NCI-H2171 treated with DMSO at 0.1 percent for 48 hours (cell line): ENCODE results near the gene ATP6V1G1.
"Not testable (repeated sequence)": the region's sequence is repeated elsewhere in the genome, so short reads cannot be mapped to it uniquely, and the experiment has no call there.

Experiments
- DNase-seq: peaks from one replicate; lab custom pipeline; 2025; lab: John Stamatoyannopoulos, UW

Gene ATP6V1G1

GRCh38 chr9:114587345-114588202 is at the start of gene ATP6V1G1:
ATP6V1G1 (plus strand) TSS chr9:114587769; CDS start chr9:114587839, 70 bp downstream.
- peak; percentile 97 for DNase-seq

GRCh38 chr9:114538241-114538640 is 49.3 kb upstream of the ATP6V1G1 start:
- DNase-seq: no peak

GRCh38 chr9:114539701-114540380 is 47.7 kb upstream of the ATP6V1G1 start:
- peak; percentile 47 for DNase-seq

GRCh38 chr9:114545055-114545454 is 42.5 kb upstream of the ATP6V1G1 start:
- DNase-seq: no peak

- no peak for DNase-seq
Measured at GRCh38 chr9:114546851-114547250, 40.7 kb upstream of the ATP6V1G1 start.

GRCh38 chr9:114549697-114550330 is 37.8 kb upstream of the ATP6V1G1 start:
- no peak for DNase-seq

- no peak for DNase-seq
Measured at GRCh38 chr9:114551750-114552685, 35.6 kb upstream of the ATP6V1G1 start.

- DNase-seq: no peak
Measured at GRCh38 chr9:114552706-114553105, 34.9 kb upstream of the ATP6V1G1 start.

- no peak for DNase-seq
Measured at GRCh38 chr9:114553202-114553601, 34.4 kb upstream of the ATP6V1G1 start.

GRCh38 chr9:114555696-114556095 is 31.9 kb upstream of the ATP6V1G1 start:
- no peak for DNase-seq

- DNase-seq: no peak
Measured at GRCh38 chr9:114558027-114558675, 29.4 kb upstream of the ATP6V1G1 start.

- no peak for DNase-seq
Measured at GRCh38 chr9:114559830-114560513, 27.6 kb upstream of the ATP6V1G1 start.

- no peak for DNase-seq
Measured at GRCh38 chr9:114560956-114561355, 26.6 kb upstream of the ATP6V1G1 start.

- no peak for DNase-seq
Measured at GRCh38 chr9:114561771-114562170, 25.8 kb upstream of the ATP6V1G1 start.

GRCh38 chr9:114565204-114565603 is 22.4 kb upstream of the ATP6V1G1 start:
- no peak for DNase-seq

GRCh38 chr9:114570742-114571141 is 16.8 kb upstream of the ATP6V1G1 start:
- DNase-seq: no peak

- no peak for DNase-seq
Measured at GRCh38 chr9:114571391-114571790, 16.2 kb upstream of the ATP6V1G1 start.

GRCh38 chr9:114572199-114572598 is 15.4 kb upstream of the ATP6V1G1 start:
- DNase-seq: no peak

- DNase-seq: no peak
Measured at GRCh38 chr9:114574438-114574837, 13.1 kb upstream of the ATP6V1G1 start.

- not testable (repeated sequence) for DNase-seq
Measured at GRCh38 chr9:114576779-114577178, 10.8 kb upstream of the ATP6V1G1 start.
